DOHH2 (cell line): Measurements from ENCODE around the gene KIF25.

Source experiments
- H3F3A ChIP-seq: fragments of 200-600 bp; sonication (generic), shearing (Covaris generic); 2 replicates; pipeline ENCODE4 v1.6.0; 2016; ENCODE audit warnings: antibody characterized with exemption, mild to moderate bottlenecking; ENCODE audit not compliant: control insufficient read depth, insufficient read depth
- H3K27ac ChIP-seq: fragments of 200-600 bp; sonication (generic); 2 replicates; pipeline ENCODE4 v1.5.1; 2014; ENCODE audit warnings: low read depth, mild to moderate bottlenecking, low read length, moderate library complexity
- H3K27me3 ChIP-seq: fragments of 200-600 bp; sonication (generic); 2 replicates; pipeline ENCODE4 v1.6.1; 2014; ENCODE audit warnings: mild to moderate bottlenecking, low read length, mixed read lengths; ENCODE audit not compliant: control insufficient read depth
- H3K36me3 ChIP-seq: fragments of 200-600 bp; sonication (generic); 2 replicates; pipeline ENCODE4 v1.6.1; 2014; ENCODE audit warnings: mild to moderate bottlenecking, low read length, moderate library complexity, mixed read lengths; ENCODE audit not compliant: control insufficient read depth
- H3K4me1 ChIP-seq: fragments of 200-600 bp; sonication (generic); 2 replicates; pipeline ENCODE4 v1.6.1; 2014; ENCODE audit warnings: mild to moderate bottlenecking, low read length, mixed read lengths; ENCODE audit not compliant: control insufficient read depth
- H3K4me2 ChIP-seq: fragments of 200-600 bp; sonication (generic); 2 replicates; pipeline ENCODE4 v1.6.0; 2014; ENCODE audit warnings: mild to moderate bottlenecking, low read length, moderate library complexity
- H3K4me3 ChIP-seq: fragments of 200-600 bp; sonication (generic); 2 replicates; pipeline ENCODE4 v1.5.1; 2014; ENCODE audit warnings: mild to moderate bottlenecking, low read length, mixed read lengths
- H3K79me2 ChIP-seq: fragments of 200-600 bp; sonication (generic); 2 replicates; pipeline ENCODE4 v1.6.1; 2014; ENCODE audit warnings: mild to moderate bottlenecking, low read length, mixed read lengths; ENCODE audit not compliant: control insufficient read depth
- H3K9me2 ChIP-seq: fragments of 200-600 bp; sonication (generic); replicated peaks from 2 replicates; pipeline ENCODE4 v1.6.1; 2014; ENCODE audit warnings: mild to moderate bottlenecking, low read length, mixed read lengths; ENCODE audit not compliant: control insufficient read depth
- H3K9me3 ChIP-seq: fragments of 200-600 bp; sonication (generic); 2 replicates; pipeline ENCODE4 v1.6.1; 2014; ENCODE audit warnings: antibody characterized with exemption, low read length, mixed read lengths; ENCODE audit not compliant: control insufficient read depth, insufficient read depth
- H4K20me1 ChIP-seq: fragments of 200-600 bp; sonication (generic); 2 replicates; pipeline ENCODE4 v1.6.0; 2014; ENCODE audit warnings: low read depth, mild to moderate bottlenecking, antibody characterized with exemption, low read length, moderate library complexity; ENCODE audit not compliant: control insufficient read depth, insufficient read depth
- EZH2phosphoT487 ChIP-seq: fragments of 200-600 bp; sonication (generic); IDR thresholded peaks from 2 replicates; pipeline ENCODE4 v1.6.1; 2017; ENCODE audit warnings: borderline replicate concordance, mild to moderate bottlenecking, antibody characterized with exemption, low read length, moderate library complexity, mixed read lengths
- TF ChIP-seq, protein P1 (sequence below): fragments of 200-600 bp; sonication (generic); IDR thresholded peaks from one replicate; pipeline ENCODE4 v1.5.1; 2014; ENCODE audit warnings: antibody characterized with exemption, mild to moderate bottlenecking, low read depth, low read length; ENCODE audit not compliant: poor library complexity, severe bottlenecking

The KIF25 gene

DNA sequence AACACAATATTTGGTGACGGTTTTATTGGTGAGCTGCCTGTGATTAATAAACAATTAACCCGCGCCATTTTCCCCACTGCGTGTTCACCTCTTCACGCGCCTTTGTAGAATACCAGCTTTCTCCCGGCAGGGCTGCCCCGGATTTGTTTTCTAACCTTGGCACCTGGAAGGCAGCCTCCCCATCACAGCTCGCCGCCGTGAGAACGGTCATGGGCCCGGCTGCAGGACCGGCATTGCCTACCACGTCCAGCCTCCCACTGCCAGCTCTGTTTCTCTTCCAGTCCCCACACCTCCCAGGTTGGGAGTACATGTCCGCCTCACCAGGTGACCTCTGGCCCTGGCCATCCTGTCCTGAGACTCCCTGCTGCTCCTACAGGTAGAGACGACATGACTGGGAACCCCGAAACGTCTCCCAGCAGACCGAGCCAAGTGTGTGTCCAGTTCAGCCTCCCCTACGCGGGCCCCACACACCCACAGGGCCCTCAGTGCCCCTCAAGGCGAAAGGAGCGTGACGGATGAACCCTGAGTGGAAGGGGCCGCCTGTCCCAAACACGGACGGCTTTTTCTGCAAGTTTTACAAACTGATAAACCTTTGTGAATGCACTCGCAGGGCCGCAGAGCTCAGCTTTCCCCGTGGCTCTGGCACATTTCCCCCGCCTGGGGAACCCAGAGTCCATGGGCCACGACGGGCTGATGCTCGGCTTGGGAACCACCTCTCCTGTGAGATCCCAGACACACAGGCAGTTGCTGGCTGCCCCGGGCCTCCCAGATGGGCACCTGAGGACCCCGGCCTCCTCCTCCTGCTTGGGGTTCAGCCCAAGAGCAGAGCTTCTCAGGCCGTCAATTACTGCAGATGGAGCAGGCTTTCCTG, 55.9 kb downstream of the KIF25 start:
- no peaks in the 10 kb centered on the region for H3K36me3 ChIP-seq
- H3K4me1 ChIP-seq, result no peaks in the 10 kb centered on the region
- no peaks in the 10 kb centered on the region for H3K9me3 ChIP-seq
- TF ChIP-seq, protein P1, sequence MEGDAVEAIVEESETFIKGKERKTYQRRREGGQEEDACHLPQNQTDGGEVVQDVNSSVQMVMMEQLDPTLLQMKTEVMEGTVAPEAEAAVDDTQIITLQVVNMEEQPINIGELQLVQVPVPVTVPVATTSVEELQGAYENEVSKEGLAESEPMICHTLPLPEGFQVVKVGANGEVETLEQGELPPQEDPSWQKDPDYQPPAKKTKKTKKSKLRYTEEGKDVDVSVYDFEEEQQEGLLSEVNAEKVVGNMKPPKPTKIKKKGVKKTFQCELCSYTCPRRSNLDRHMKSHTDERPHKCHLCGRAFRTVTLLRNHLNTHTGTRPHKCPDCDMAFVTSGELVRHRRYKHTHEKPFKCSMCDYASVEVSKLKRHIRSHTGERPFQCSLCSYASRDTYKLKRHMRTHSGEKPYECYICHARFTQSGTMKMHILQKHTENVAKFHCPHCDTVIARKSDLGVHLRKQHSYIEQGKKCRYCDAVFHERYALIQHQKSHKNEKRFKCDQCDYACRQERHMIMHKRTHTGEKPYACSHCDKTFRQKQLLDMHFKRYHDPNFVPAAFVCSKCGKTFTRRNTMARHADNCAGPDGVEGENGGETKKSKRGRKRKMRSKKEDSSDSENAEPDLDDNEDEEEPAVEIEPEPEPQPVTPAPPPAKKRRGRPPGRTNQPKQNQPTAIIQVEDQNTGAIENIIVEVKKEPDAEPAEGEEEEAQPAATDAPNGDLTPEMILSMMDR, result no peak
- TF ChIP-seq EZH2phosphoT487, result no peak
- no peak overlapping the region for H3K4me3 ChIP-seq
- no peak overlapping the region for H3K27ac ChIP-seq
- no peaks in the 10 kb centered on the region for H4K20me1 ChIP-seq
- H3F3A ChIP-seq, result no peaks in the 10 kb centered on the region
- no peak overlapping the region for H3K4me2 ChIP-seq
- H3K9me2 ChIP-seq, result no peaks in the 10 kb centered on the region
- H3K79me2 ChIP-seq, result no peaks in the 10 kb centered on the region
- no peaks in the 10 kb centered on the region for H3K27me3 ChIP-seq

DNA sequence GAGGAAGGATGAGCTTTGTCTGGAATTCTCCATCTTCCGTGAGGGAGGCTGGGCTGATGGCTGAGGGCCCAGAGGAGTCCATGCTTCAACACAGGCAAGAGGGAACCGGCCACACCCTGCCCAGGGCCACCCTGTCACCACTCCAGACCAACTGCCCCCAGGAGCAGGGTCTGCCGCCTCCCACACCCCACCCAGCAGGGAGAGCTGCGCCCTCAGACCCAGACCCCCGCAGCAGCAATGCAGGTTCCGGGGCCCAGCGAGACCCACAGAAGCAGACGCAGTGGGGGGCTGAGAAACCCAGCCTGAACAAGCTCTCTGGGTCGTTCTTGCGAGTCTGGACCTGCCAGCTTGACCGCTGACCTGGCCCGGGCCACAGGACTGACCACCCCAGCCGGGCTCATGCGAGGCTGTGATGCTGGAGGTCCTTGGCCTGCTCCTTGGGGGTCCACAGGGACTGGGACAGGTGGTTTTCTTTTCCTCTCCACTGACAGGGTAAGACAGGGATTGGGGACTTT, 56.5 kb downstream of the KIF25 start:
- TF ChIP-seq EZH2phosphoT487, result no peak
- TF ChIP-seq, protein P1, result no peak
- no peaks in the 10 kb centered on the region for H3K79me2 ChIP-seq
- no peaks in the 10 kb centered on the region for H3F3A ChIP-seq
- no peak overlapping the region for H3K27ac ChIP-seq
- no peaks in the 10 kb centered on the region for H3K36me3 ChIP-seq
- no peaks in the 10 kb centered on the region for H3K4me1 ChIP-seq
- no peaks in the 10 kb centered on the region for H3K9me2 ChIP-seq
- H4K20me1 ChIP-seq, result no peaks in the 10 kb centered on the region
- no peak overlapping the region for H3K4me3 ChIP-seq
- H3K27me3 ChIP-seq, result no peaks in the 10 kb centered on the region
- H3K9me3 ChIP-seq, result no peaks in the 10 kb centered on the region
- H3K4me2 ChIP-seq, result no peak overlapping the region

DNA sequence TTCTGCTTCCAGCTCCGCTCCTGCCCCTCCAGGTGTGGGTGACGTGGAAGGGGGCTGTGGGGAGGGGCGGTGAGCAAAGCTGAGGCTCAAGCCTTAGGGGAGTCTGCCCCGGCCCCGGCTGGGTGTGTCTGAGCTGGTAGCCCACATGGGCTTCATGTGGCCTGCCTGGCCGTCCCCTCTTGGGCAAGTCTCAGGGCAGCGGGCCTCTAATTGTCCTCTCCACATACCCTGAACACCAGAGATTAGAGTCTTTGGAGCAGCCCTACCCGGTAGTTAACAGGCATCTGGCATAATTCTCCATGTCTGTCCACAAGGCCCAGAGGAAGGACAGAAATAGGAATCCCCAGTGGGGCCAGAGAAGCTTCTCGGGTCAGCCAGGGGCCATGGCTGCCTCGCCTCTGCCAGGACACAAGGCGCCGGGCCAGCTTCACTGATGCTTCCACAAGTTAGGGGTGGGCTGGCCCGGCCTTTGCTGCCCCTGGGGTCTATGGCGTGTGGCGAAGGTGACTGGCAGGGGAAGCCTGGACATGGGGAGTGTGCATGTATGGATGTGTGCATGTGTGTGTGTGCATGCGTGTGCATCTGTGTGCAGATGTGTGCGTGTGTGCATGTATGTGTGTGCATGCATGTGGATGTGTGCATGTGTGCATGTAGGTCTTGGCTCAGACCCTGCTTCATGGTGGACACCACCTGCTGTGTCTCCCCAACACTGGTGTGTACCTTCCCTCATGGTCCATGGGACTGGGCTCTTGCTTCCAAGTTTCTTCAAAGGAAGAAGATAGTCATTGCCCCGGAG, 57.5 kb downstream of the KIF25 start:
- Histone ChIP-seq H4K20me1 (no peaks in the 10 kb centered on the region), H3K27me3 (no peaks in the 10 kb centered on the region), H3K4me1 (no peaks in the 10 kb centered on the region), H3K9me3 (no peaks in the 10 kb centered on the region), H3K4me3 (no peak overlapping the region), H3K9me2 (no peaks in the 10 kb centered on the region), H3K4me2 (no peak overlapping the region), H3K27ac (no peak overlapping the region), H3F3A (no peaks in the 10 kb centered on the region), H3K79me2 (no peaks in the 10 kb centered on the region), H3K36me3 (no peaks in the 10 kb centered on the region)
- TF ChIP-seq EZH2phosphoT487, result no peak
- TF ChIP-seq, protein P1, result no peak
